Thyroid gland (tissue), 4 donors: ENCODE measurements around the gene COP1.
"Not testable (repeated sequence)": the region's sequence is repeated elsewhere in the genome, so short reads cannot be mapped to it uniquely, and the experiment has no call there.

Source experiments
- POLR2A ChIP-seq, 2 donors: fragments of 450-650 bp; IDR thresholded peaks; one replicate each; pipeline ENCODE4 v1.6.1; 2017; ENCODE audit warnings: antibody characterized with exemption in 2 of 2, mild to moderate bottlenecking in 2 of 2, moderate library complexity in 1 of 2
- TF ChIP-seq, protein P1 (sequence below), 6 experiments: fragments of 200-600 bp in 3 of 6; fragments of 450-650 bp in 3 of 6; sonication (generic) in 3 of 6; IDR thresholded peaks; one replicate each; pipeline ENCODE4 v1.5.1; 2016 to 2019; ENCODE audit warnings: antibody characterized with exemption in 6 of 6, mild to moderate bottlenecking in 2 of 6, inconsistent platforms in 1 of 6, moderate library complexity in 1 of 6

DNA sequence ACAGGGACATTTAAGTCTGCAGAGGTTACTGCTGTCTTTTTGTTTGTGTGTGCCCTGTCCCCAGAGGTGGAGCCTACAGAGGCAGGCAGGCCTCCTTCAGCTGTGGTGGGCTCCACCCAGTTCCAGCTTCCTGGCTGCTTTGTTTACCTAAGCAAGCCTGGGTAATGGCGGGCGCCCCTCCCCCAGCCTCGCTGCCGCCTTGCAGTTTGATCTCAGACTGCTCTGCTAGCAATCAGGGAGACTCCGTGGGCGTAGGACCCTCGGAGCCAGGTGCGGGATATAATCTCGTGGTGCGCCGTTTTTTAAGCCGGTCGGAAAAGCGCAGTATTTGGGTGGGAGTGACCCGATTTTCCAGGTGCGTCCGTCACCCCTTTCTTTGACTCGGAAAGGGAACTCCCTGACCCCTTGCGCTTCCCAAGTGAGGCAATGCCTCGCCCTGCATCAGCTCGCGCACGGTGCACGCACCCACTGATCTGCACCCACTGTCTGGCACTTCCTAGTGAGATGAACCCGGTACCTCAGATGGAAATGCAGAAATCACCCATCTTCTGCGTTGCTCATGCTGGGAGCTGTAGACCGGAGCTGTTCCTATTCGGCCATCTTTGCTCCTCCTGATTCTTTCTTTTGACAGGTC, 199.2 kb downstream of the COP1 start:
- TF ChIP-seq POLR2A (IDR thresholded peaks at IDR 0.05), result not testable (repeated sequence)
- TF ChIP-seq, protein P1, sequence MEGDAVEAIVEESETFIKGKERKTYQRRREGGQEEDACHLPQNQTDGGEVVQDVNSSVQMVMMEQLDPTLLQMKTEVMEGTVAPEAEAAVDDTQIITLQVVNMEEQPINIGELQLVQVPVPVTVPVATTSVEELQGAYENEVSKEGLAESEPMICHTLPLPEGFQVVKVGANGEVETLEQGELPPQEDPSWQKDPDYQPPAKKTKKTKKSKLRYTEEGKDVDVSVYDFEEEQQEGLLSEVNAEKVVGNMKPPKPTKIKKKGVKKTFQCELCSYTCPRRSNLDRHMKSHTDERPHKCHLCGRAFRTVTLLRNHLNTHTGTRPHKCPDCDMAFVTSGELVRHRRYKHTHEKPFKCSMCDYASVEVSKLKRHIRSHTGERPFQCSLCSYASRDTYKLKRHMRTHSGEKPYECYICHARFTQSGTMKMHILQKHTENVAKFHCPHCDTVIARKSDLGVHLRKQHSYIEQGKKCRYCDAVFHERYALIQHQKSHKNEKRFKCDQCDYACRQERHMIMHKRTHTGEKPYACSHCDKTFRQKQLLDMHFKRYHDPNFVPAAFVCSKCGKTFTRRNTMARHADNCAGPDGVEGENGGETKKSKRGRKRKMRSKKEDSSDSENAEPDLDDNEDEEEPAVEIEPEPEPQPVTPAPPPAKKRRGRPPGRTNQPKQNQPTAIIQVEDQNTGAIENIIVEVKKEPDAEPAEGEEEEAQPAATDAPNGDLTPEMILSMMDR (IDR thresholded peaks at IDR 0.05), result not testable (repeated sequence)
